GM12878 (cell line): ENCODE measurements around the gene RABGEF1. TPM values are rescaled to one million over a fixed set of nuclear protein-coding genes. Genes with fewer than 3 reads are reported as not detected.
A peak's percentile ranks its signal among the peaks of the same experiment; 100 is the strongest.

Experiments
- ATAC-seq: fragments of 200-7000 bp; cut with Tn5 transposase; 3 replicates; pipeline ENCODE4 v1.9.1; 2020; ENCODE audit warnings: mild to moderate bottlenecking, moderate library complexity
- BruUV-seq: library from RNA; stranded (reverse); fragments of 400-500 nt; replicated peaks from 2 replicates; lab custom pipeline; 2021; lab: Mats Ljungman, UMichigan
- CTCF ChIA-PET: fragments of 300-600 bp; sonication (Branson Sonifier 250); formaldehyde crosslinking; extraction: SDS; loops from one replicate; lab custom pipeline; 2021; ENCODE audit warnings: inconsistent platforms; lab: Yijun Ruan, JAX
- POLR2A ChIA-PET: fragments of 350-600 bp; formaldehyde crosslinking; extraction: SDS; loops from one replicate; lab custom pipeline; 2021; ENCODE audit warnings: inconsistent platforms; lab: Charles Lee
- RAD21 ChIA-PET: fragments of 300-600 bp; sonication (Branson Sonifier 250); formaldehyde crosslinking; loops from one replicate; lab custom pipeline; 2023; ENCODE audit warnings: antibody characterized with exemption; ENCODE audit not compliant: unreplicated experiment; lab: Charles Lee
- SMC1A ChIA-PET: fragments of 300-600 bp; sonication (Branson Sonifier 250); formaldehyde crosslinking; loops from one replicate; lab custom pipeline; 2023; ENCODE audit not compliant: unreplicated experiment, uncharacterized antibody; lab: Charles Lee
- DNase-seq: peaks from one replicate; pipeline ENCODE4 v3.0.0-alpha.2; 2011; ENCODE audit warnings: low read depth, low spot score
- FAIRE-seq: peaks from 3 replicates; lab custom pipeline; 2011; peaks lifted over from hg19 to GRCh38; lab: Jason Lieb, UNC
- H2AFZ ChIP-seq: 2 replicates; pipeline ENCODE4 v1.6.0; 2011; ENCODE audit warnings: low read depth, low read length, control low read depth; ENCODE audit not compliant: control insufficient read depth
- H3K27ac ChIP-seq: 2 replicates; pipeline ENCODE4 v1.5.1; 2011; ENCODE audit warnings: control low read depth; ENCODE audit not compliant: control insufficient read depth, insufficient read depth
- H3K27me3 ChIP-seq, 2 experiments: replicated peaks in 1 of 2; 2 replicates each; pipeline versions ENCODE4 v1.6.0 to v1.6.1; 2011; ENCODE audit warnings: low read length in 1 of 2; ENCODE audit not compliant: control insufficient read depth in 2 of 2, insufficient read depth in 2 of 2
- H3K36me3 ChIP-seq, 2 experiments: 2 replicates each; pipeline ENCODE4 v1.5.1; 2011; ENCODE audit warnings: low read length in 1 of 2; ENCODE audit not compliant: control insufficient read depth in 2 of 2, insufficient read depth in 2 of 2
- H3K4me1 ChIP-seq: 2 replicates; pipeline ENCODE4 v1.6.1; 2011; ENCODE audit warnings: mild to moderate bottlenecking, low read length, moderate library complexity, mixed read lengths; ENCODE audit not compliant: control insufficient read depth, insufficient read depth
- H3K4me2 ChIP-seq: 2 replicates; pipeline ENCODE4 v1.6.0; 2011; ENCODE audit warnings: control low read depth; ENCODE audit not compliant: control insufficient read depth, insufficient read depth
- H3K4me3 ChIP-seq: fragments of 200-600 bp; sonication (generic); 2 replicates; pipeline ENCODE4 v1.5.1; 2016
- H3K79me2 ChIP-seq: 2 replicates; pipeline ENCODE4 v1.6.0; 2011; ENCODE audit warnings: low read length; ENCODE audit not compliant: control insufficient read depth, insufficient read depth
- H3K9ac ChIP-seq: 2 replicates; pipeline ENCODE4 v1.8.0; 2011; ENCODE audit warnings: low read length, control low read depth, mixed read lengths; ENCODE audit not compliant: control insufficient read depth, insufficient read depth
- H3K9me3 ChIP-seq: replicated peaks from 3 replicates; pipeline ENCODE4 v1.5.1; 2011; ENCODE audit warnings: mild to moderate bottlenecking, low read length; ENCODE audit not compliant: control insufficient read depth, insufficient read depth
- H4K20me1 ChIP-seq: 2 replicates; pipeline ENCODE4 v1.6.0; 2011; ENCODE audit not compliant: control insufficient read depth, insufficient read depth
- CHD2 ChIP-seq: IDR thresholded peaks from 2 replicates; pipeline ENCODE4 v1.6.1; 2011; ENCODE audit warnings: low read depth, low read length, improper control_type of control experiment, borderline replicate concordance
- CREM ChIP-seq: IDR thresholded peaks from 2 replicates; pipeline ENCODE4 v1.6.1; 2014; ENCODE audit warnings: antibody characterized with exemption, low read depth
- CUX1 ChIP-seq: IDR thresholded peaks from 2 replicates; pipeline ENCODE4 v1.6.1; 2012; ENCODE audit warnings: improper control_type of control experiment, low read depth, low read length; ENCODE audit not compliant: insufficient replicate concordance
- EGR1 ChIP-seq, 2 experiments: IDR thresholded peaks; 1 replicate in 1 of 2; 2 replicates in 1 of 2; pipeline ENCODE4 v1.6.1; 2011 to 2012; ENCODE audit warnings: low read depth in 2 of 2, low read length in 2 of 2, borderline replicate concordance in 1 of 2, mild to moderate bottlenecking in 1 of 2, moderate library complexity in 1 of 2
- ELK1 ChIP-seq: IDR thresholded peaks from 2 replicates; pipeline ENCODE4 v1.6.1; 2012; ENCODE audit warnings: low read depth, low read length, improper control_type of control experiment
- FOS ChIP-seq: IDR thresholded peaks from 3 replicates; pipeline ENCODE4 v1.6.1; 2011; ENCODE audit warnings: borderline replicate concordance; ENCODE audit not compliant: insufficient read length; ENCODE audit errors: extremely low read depth
- GATAD2B ChIP-seq: fragments of 450-650 bp; conservative IDR thresholded peaks from 2 replicates; pipeline ENCODE4 v1.6.1; 2017; ENCODE audit warnings: low read depth, mild to moderate bottlenecking, moderate library complexity
- MEF2A ChIP-seq: IDR thresholded peaks from 2 replicates; pipeline ENCODE4 v1.6.1; 2011; ENCODE audit warnings: low read depth, mild to moderate bottlenecking, low read length, moderate library complexity; ENCODE audit not compliant: insufficient read depth
- RBBP5 ChIP-seq: fragments of 200-600 bp; sonication (generic); conservative IDR thresholded peaks from 2 replicates; pipeline ENCODE4 v1.6.1; 2016
- REST ChIP-seq: IDR thresholded peaks from 2 replicates; pipeline ENCODE4 v1.6.1; 2012; ENCODE audit warnings: mild to moderate bottlenecking, low read depth, low read length
- SIN3A ChIP-seq: IDR thresholded peaks from 2 replicates; pipeline ENCODE4 v1.6.1; 2012; ENCODE audit warnings: low read depth, low read length, improper control_type of control experiment
- STAT3 ChIP-seq: IDR thresholded peaks from 2 replicates; pipeline ENCODE4 v1.6.1; 2011; ENCODE audit warnings: low read depth, low read length, improper control_type of control experiment
- WRNIP1 ChIP-seq: IDR thresholded peaks from 2 replicates; pipeline ENCODE4 v1.6.1; 2011; ENCODE audit warnings: low read depth, low read length, improper control_type of control experiment, borderline replicate concordance
- ZNF217 ChIP-seq: fragments of 450-650 bp; IDR thresholded peaks from 2 replicates; pipeline ENCODE4 v1.6.1; 2017; ENCODE audit warnings: antibody characterized with exemption, mild to moderate bottlenecking
- in situ Hi-C: fragments of 300-500 bp; cut with MboI; formaldehyde crosslinking; loops from 9 replicates; pipeline ENCODE4 v1.14.3; 2018; ENCODE audit warnings: mixed read lengths
- intact Hi-C: fragments of 100-400 bp; cut with micrococcal nuclease; formaldehyde crosslinking; loops from one replicate; pipeline ENCODE4 v1.14.2; 2022; ENCODE audit not compliant: unreplicated experiment
- polyA plus RNA-seq, 11 experiments: library from polyadenylated mRNA; depleted of rRNA in 4 of 11; unstranded in 6 of 11; stranded (reverse) in 5 of 11; fragments of >200 nt; fragmentation: Nextera tagmentation in 4 of 11; fragmentation: Illumina TruSeq in 1 of 11; extraction: Ambion mirVana in 4 of 11; extraction: Trizol in 1 of 11; gene quantifications; 1 replicate in 1 of 11; 2 replicates in 10 of 11; pipeline versions ENCODE4 v1.2.1 to v1.2.3, GENCODE V29; 2011 to 2016; ENCODE audit warnings: inconsistent platforms in 2 of 11, missing spikeins in 2 of 11, low read depth in 1 of 11
- total RNA-seq, 4 experiments: library from RNA; depleted of rRNA in 3 of 4; stranded (reverse); fragments of >200 nt in 3 of 4; fragmentation: Illumina TruSeq in 1 of 4; extraction: Trizol in 1 of 4; gene quantifications; 2 replicates each; pipeline versions ENCODE4 v1.2.1 to v1.2.3, GENCODE V29; 2013 to 2021

The RABGEF1 gene
- total and polyA plus RNA-seq, 10 of the 15 experiments (the other 5 are each of a cell fraction or from before 2014, with no cell fraction given), result 10.2 to 36.4 (median 26.1) TPM

- Histone ChIP-seq H3K4me1 (peaks cover 22% of the 10 kb centered on the region), H3K4me2 (no peak overlapping the region), H3K9me3 (no peaks in the 10 kb centered on the region), H3K27me3 (no peaks in the 10 kb centered on the region), H3K27ac (peak overlapping the region; percentile 42), H4K20me1 (no peaks in the 10 kb centered on the region), H2AFZ (no peak overlapping the region), H3K9ac (no peak overlapping the region), H3K4me3 (no peak overlapping the region), H3K79me2 (peaks cover 72% of the 10 kb centered on the region), H3K36me3 (no peaks in the 10 kb centered on the region; a peak in 1 of 4 replicates)
- ChIA-PET POLR2A (no interaction called here), CTCF (no interaction called here), RAD21 (no interaction called here), SMC1A (interaction anchor here (0.9 to 1.6 kb wide), 5 partner anchors 9 to 71 kb away, joined by 3 to 4 read pairs (median 3); no protein-coding TSS in a partner anchor)
- DNase-seq, result no peak
- intact Hi-C loops (no loop called here), in situ Hi-C loops (no loop called here)
- no TSS peak for BruUV-seq
- peak; percentile 7; the same call in 2 of the 3 replicates for ATAC-seq
- FAIRE-seq, result no peak
- TF ChIP-seq CUX1 (no peak), MEF2A (no peak), STAT3 (no peak), GATAD2B (no peak), WRNIP1 (no peak), SIN3A (no peak), REST (no peak), ELK1 (no peak), EGR1 (IDR thresholded peaks at IDR 0.05; ENCODE audit: borderline replicate concordance in 1 of 2, low read depth in 2 of 2, low read length in 2 of 2) (no peak), RBBP5 (no peak), FOS (no peak), CREM (no peak), ZNF217 (no peak), CHD2 (no peak)
These were observed 16.4 kb downstream of the RABGEF1 start for GRCh38 chr7:66756889-66757288.
